Activated CD4-positive, alpha-beta T cell treated with anti-CD3 and anti-CD28 coated beads, Interleukin-10, Interleukin-2, amounts not matched to agents 100 ng/mL and 50 ng/mL, durations not matched to agents 16 hours and 8 hours (primary cell): ENCODE measurements around the gene MCTP2.

Experiments
- DNase-seq: peaks from one replicate; pipeline ENCODE4 v3.0.0-alpha.2; 2020

MCTP2 gene

GRCh38 chr15:94362385-94363092 lies 131.2 kb downstream of the MCTP2 start:
- DNase-seq, result no peak

DNA sequence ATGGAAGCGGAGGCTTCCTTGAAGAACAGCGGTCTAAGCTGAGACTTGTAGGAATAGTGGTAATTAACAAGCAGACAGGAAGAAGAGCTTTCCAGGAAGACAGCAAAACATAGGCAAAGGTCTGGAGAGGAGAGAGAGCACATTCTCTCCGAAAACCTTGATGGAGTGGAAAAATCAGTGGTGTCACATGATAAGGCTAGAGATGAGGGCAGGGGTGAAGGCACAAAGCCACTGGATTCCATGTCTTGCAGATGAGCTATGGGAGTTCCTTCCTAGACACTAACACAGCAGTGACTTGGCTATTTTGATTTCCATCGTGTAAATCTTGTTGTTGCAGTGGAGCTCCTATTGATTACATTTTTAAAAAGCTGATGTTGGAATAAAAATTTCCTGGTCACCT lies 132.0 kb downstream of the MCTP2 start:
- DNase-seq, result no peak

DNA sequence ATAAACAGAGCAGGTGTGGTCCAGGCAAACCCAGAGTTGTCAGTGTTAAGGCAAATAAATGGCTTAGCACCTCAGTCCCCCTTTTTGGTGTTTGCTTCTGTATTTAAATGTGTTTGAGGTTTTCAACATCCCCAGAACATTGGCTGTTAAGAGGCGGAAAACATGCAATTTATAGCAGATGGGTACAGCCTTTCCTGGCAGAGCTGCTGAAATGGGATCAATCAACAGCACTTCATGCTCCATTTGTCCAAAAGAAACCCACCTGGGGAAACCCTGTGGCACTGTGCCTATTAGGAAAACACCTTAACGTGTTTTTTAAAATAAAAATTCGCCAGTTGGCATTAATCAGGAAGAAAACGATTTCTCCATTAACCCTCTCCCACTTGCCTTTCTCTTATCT lies 135.4 kb downstream of the MCTP2 start:
- DNase-seq, result no peak

- no peak for DNase-seq
These were observed 136.6 kb downstream of the MCTP2 start for GRCh38 chr15:94367726-94368535.

GRCh38 chr15:94370206-94370935 lies 139.0 kb downstream of the MCTP2 start:
- DNase-seq, result no peak

GRCh38 chr15:94370936-94371285 lies 139.6 kb downstream of the MCTP2 start:
- no peak for DNase-seq

GRCh38 chr15:94372821-94373220 lies 141.5 kb downstream of the MCTP2 start:
- DNase-seq, result no peak

DNA sequence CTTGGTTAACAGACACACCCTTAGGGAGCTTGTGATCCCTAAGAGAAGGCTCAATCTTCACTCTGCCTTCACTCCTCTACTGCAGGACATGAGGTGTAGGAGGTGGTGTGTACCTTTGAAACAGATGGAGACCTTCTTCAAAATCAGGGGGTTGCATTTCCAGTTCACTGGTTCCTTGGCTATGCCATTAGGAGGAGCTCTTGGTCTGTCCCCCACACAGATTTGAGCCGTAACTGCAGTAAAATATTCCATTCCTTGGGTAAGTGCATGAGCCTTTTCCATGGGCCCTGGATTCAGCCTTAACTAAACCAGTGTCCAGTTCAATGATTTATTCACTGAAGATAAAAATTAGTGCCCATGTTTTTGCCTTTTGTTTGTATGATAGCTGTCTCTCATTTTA lies 144.6 kb downstream of the MCTP2 start:
- DNase-seq, result no peak

GRCh38 chr15:94379986-94380385 lies 148.6 kb downstream of the MCTP2 start:
- DNase-seq, result no peak

DNA sequence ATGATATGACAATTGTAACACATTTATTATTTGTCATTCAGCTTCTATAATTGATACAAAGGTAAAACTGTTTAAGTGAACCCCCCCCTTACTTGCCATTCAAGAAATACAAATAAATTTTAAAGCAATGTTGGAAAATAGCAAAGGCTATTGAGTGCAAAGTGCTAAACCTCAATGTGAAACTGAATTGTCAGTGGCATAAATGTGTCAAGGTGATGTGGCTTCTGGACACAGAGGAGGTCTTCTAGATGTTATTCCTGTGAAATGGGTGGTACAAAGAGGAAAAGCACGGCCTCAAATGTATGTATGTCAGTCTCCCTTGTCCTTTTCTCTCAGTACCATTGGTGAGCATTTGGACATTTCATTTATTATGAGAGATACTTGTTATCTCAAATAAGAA lies 149.4 kb downstream of the MCTP2 start:
- no peak for DNase-seq

GRCh38 chr15:94381384-94381783 lies 150.0 kb downstream of the MCTP2 start:
- no peak for DNase-seq

DNA sequence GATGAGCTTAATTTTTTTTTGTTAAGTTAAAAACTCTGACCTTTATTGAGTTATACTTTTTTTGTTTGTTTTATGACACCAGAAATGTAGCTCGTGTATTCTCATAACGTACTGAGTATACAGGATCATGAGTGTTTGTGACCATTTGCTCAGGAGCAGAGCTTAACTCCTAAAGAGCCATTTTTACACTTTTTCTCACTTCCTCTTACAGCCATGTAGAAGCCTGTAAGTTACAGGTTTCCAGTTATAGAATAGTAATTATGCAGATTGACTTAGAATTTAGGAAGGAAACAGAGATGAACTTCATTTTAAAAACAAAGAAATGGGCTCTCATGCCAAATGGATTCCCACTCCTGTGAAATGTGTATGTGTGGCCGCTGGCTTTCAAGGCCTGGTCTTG lies 151.7 kb downstream of the MCTP2 start:
- no peak for DNase-seq

DNA sequence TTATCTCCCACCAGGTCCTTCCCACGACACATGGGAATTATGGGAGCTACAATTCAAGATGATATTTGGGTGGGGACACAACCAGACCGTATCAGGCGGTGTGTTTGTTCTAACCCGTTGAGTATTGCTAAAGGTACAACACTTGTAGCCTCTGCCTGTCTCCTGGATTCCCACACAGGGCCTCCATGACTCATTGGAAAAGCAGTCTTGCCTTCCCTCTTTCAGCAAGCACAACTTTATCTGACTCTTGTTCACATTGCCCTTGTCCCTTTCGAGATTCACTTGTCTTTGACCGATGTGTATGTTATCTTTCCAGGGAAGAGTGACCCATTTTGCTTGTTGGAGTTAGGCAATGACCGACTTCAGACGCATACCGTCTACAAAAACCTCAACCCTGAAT lies 152.3 kb downstream of the MCTP2 start:
- no peak for DNase-seq

DNA sequence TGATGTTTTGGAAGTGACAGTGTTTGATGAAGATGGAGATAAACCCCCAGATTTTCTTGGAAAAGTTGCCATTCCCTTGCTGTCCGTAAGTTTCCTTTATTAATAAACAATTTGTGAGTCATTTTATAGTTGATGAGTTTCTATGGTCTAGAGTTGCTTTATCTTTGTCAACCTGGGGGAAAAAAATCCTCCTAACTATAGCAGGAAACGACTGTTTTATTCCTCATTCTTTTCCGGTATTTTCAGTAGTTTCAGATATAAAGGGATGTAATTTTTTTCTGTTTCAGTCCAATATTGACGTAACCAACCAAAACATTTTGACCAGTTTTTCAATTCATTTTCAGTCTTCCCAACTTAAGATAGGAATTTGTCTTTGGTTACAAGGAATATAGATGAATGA lies 154.1 kb downstream of the MCTP2 start:
- DNase-seq, result no peak

GRCh38 chr15:94386351-94386750 lies 155.0 kb downstream of the MCTP2 start:
- DNase-seq, result no peak

- DNase-seq, result no peak
These were observed 156.1 kb downstream of the MCTP2 start for GRCh38 chr15:94387442-94387841.

GRCh38 chr15:94387849-94388441 lies 156.6 kb downstream of the MCTP2 start:
- peak; percentile 19 for DNase-seq

- no peak for DNase-seq
These were observed 164.3 kb downstream of the MCTP2 start for GRCh38 chr15:94395640-94396039.

- DNase-seq, result no peak
These were observed 166.0 kb downstream of the MCTP2 start for GRCh38 chr15:94397337-94397736.

DNA sequence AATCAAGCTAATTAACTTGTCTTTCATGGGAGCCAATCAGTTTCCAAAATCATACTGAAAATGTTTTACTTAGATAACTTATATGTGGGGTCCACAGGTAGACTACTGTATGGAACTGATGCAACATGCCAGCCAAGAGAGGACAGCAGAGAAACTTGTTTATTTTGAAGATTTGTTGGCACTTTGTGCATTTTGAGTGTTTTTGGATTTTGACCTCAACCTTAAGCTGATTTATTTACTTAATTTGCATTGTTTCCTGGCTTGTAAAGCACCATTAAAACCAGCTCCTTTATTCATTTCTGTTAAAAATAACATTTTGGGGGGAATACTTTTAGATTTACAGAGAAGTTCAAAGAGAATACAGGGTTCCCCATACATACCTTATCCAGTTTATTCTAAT lies 166.6 kb downstream of the MCTP2 start:
- no peak for DNase-seq

- no peak for DNase-seq
These were observed 169.4 kb downstream of the MCTP2 start for GRCh38 chr15:94400526-94401298.

DNA sequence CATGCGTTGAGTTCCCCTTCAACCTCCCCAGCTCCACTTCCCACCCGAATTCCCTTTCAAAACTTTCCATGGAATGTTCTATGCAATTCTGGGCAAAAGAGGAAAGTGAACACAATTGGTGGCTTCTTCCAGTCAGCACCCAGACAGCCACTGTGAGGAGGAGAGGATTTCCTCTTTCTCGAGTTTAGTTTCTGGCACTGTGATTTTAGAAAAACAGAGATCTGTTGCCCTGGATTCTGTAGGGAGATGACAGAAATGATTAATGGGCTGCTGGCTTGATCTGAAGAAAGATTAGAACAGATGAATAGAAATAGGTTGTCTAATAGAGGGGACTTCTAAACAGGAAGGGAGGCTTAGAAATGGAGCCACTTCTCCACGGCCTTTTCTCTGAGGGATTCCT lies 172.0 kb downstream of the MCTP2 start:
- DNase-seq, result no peak
